K562 (cell line): ENCODE results near the gene ZMYND8. TPM values are rescaled to one million over a fixed set of nuclear protein-coding genes. Genes with fewer than 3 reads are reported as not detected.

Source experiments
- ATAC-seq: fragments of 200-7000 bp; cut with Tn5 transposase; 3 replicates; pipeline ENCODE4 v1.9.1; 2020; ENCODE audit warnings: moderate library complexity
- BruUV-seq: library from RNA; stranded (reverse); fragments of 400-500 nt; replicated peaks from 2 replicates; lab custom pipeline; 2021; lab: Mats Ljungman, UMichigan
- CTCF ChIA-PET: fragments of 300-600 bp; formaldehyde crosslinking; extraction: SDS; loops from one replicate; lab custom pipeline; 2021; ENCODE audit warnings: low intra/inter-chr PET ratio; lab: Yijun Ruan, JAX
- POLR2A ChIA-PET: fragments of 300-600, 350-650 bp; sonication (Branson Sonifier 250); formaldehyde crosslinking; extraction: SDS; loops from one replicate; lab custom pipeline; 2021; ENCODE audit warnings: antibody characterized with exemption, inconsistent platforms; lab: Yijun Ruan, JAX
- DNase-seq, 4 experiments: peaks; one replicate each; pipeline versions ENCODE4 v3.0.0 to v3.0.0-alpha.2; 2011 to 2018; ENCODE audit warnings: low spot score in 3 of 4, mixed read lengths in 3 of 4; ENCODE audit errors: extremely low read depth in 1 of 4
- FAIRE-seq: peaks from 2 replicates; lab custom pipeline; 2011; peaks lifted over from hg19 to GRCh38; lab: Jason Lieb, UNC
- H2AFZ ChIP-seq: 2 replicates; pipeline ENCODE4 v1.6.0; 2011; ENCODE audit warnings: low read depth, low read length, control low read depth, inconsistent platforms
- H3K27ac ChIP-seq: fragments of 200-600 bp; 3 replicates; pipeline ENCODE4 v1.8.0; 2011; ENCODE audit warnings: low read depth, mild to moderate bottlenecking, control low read depth, inconsistent platforms, low read length, moderate library complexity, mixed read lengths; ENCODE audit errors: extremely low read depth
- H3K27me3 ChIP-seq, 2 experiments: fragments of 300-600 bp in 1 of 2; 2 replicates in 1 of 2; 3 replicates in 1 of 2; pipeline versions ENCODE4 v1.6.0 to v1.8.0; 2011; ENCODE audit warnings: inconsistent platforms in 2 of 2, low read length in 2 of 2, mild to moderate bottlenecking in 1 of 2, mixed read lengths in 1 of 2, moderate library complexity in 1 of 2; ENCODE audit not compliant: control insufficient read depth in 2 of 2, insufficient read depth in 2 of 2
- H3K36me3 ChIP-seq: fragments of 300-600 bp; 3 replicates; pipeline ENCODE4 v1.8.0; 2011; ENCODE audit warnings: mild to moderate bottlenecking, low read length, inconsistent platforms; ENCODE audit not compliant: control insufficient read depth, insufficient read depth
- H3K4me1 ChIP-seq, 2 experiments: fragments of 200-600 bp in 1 of 2; replicated peaks in 1 of 2; 2 replicates in 1 of 2; 3 replicates in 1 of 2; pipeline versions ENCODE4 v1.5.1 to v1.8.0; 2011; ENCODE audit warnings: inconsistent platforms in 2 of 2, low read length in 2 of 2, mild to moderate bottlenecking in 1 of 2, mixed read lengths in 1 of 2, moderate library complexity in 1 of 2; ENCODE audit not compliant: control insufficient read depth in 2 of 2, insufficient read depth in 2 of 2
- H3K4me2 ChIP-seq: 2 replicates; pipeline ENCODE4 v1.6.1; 2011; ENCODE audit warnings: low read length, control low read depth, inconsistent platforms, mixed read lengths; ENCODE audit not compliant: insufficient read depth
- H3K4me3 ChIP-seq: fragments of 200-600 bp; sonication (generic), shearing (Covaris generic); 2 replicates; pipeline ENCODE4 v1.5.1; 2016; ENCODE audit warnings: control low read depth, inconsistent platforms
- H3K79me2 ChIP-seq: fragments of 200-600 bp; 3 replicates; pipeline ENCODE4 v1.8.0; 2011; ENCODE audit warnings: low read length, inconsistent platforms; ENCODE audit not compliant: control insufficient read depth, insufficient read depth
- H3K9ac ChIP-seq, 2 experiments: 2 replicates each; pipeline versions ENCODE4 v1.6.0 to v1.6.1; 2011; ENCODE audit warnings: low read depth in 2 of 2, low read length in 2 of 2, control low read depth in 1 of 2, inconsistent platforms in 1 of 2, mild to moderate bottlenecking in 1 of 2, mixed read lengths in 1 of 2; ENCODE audit not compliant: insufficient read depth in 1 of 2
- H3K9me1 ChIP-seq: one replicate; pipeline ENCODE4 v1.6.0; 2011; ENCODE audit warnings: inconsistent platforms, mild to moderate bottlenecking, low read length, moderate library complexity; ENCODE audit not compliant: control insufficient read depth, insufficient read depth
- H3K9me3 ChIP-seq: replicated peaks from 2 replicates; pipeline ENCODE4 v1.5.1; 2011; ENCODE audit warnings: low read depth, low read length, inconsistent platforms; ENCODE audit not compliant: control insufficient read depth, insufficient read depth
- H4K20me1 ChIP-seq: replicated peaks from 2 replicates; pipeline ENCODE4 v1.6.1; 2011; ENCODE audit warnings: low read length, inconsistent platforms, mixed read lengths; ENCODE audit not compliant: control insufficient read depth, insufficient read depth
- MYNN ChIP-seq, 2 experiments: sonication (generic); formaldehyde crosslinking in 1 of 2; IDR thresholded peaks; 2 replicates each; pipeline versions ENCODE4 v1.5.0 to v1.6.1; 2016 to 2020; ENCODE audit warnings: antibody characterized with exemption in 1 of 2, missing genetic modification reagents in 1 of 2
- ZBTB11 ChIP-seq, 3 experiments: fragments of 200-800 bp in 1 of 3; fragments of 250-450 bp in 1 of 3; fragments of 450-650 bp in 1 of 3; sonication (Bioruptor Pico) in 1 of 3; sonication (Bioruptor generic) in 1 of 3; formaldehyde crosslinking in 1 of 3; IDR thresholded peaks; 2 replicates each; pipeline versions ENCODE4 v1.6.1 to v1.8.0; 2016 to 2022; ENCODE audit warnings: mild to moderate bottlenecking in 2 of 3, missing genetic modification characterization in 2 of 3, missing compliant biosample characterization in 1 of 3, moderate library complexity in 1 of 3
- ZNF449 ChIP-seq: fragments of 250-450 bp; sonication (Bioruptor Pico); IDR thresholded peaks from 2 replicates; pipeline ENCODE4 v1.8.0; 2022; ENCODE audit warnings: moderate library complexity, mild to moderate bottlenecking, inconsistent platforms
- WGBS: fragments of 100-300 bp; shearing (Covaris generic); methylation state at CpG from one replicate; pipeline ENCODE4 v1.1.6; 2016; ENCODE audit warnings: low coverage, mixed read lengths; ENCODE audit not compliant: insufficient coverage; ENCODE audit errors: missing lambda C conversion rate; 5-methylcytosine and 5-hydroxymethylcytosine counted together
- in situ Hi-C: fragments of 300-500 bp; cut with MboI; formaldehyde crosslinking; loops from 4 replicates; pipeline ENCODE4 v1.15.0; 2018; ENCODE audit warnings: inconsistent platforms, mixed read lengths
- intact Hi-C: fragments of 100-400 bp; cut with micrococcal nuclease; formaldehyde crosslinking; loops from 2 replicates; pipeline ENCODE4 v1.14.2; 2022
- polyA plus RNA-seq, 8 experiments: library from polyadenylated mRNA; depleted of rRNA in 4 of 8; stranded (reverse) in 5 of 8; unstranded in 3 of 8; fragments of >200 nt; fragmentation: Nextera tagmentation in 2 of 8; fragmentation: Illumina TruSeq in 1 of 8; extraction: Ambion mirVana in 2 of 8; extraction: Trizol in 1 of 8; gene quantifications; 2 replicates each; pipeline versions ENCODE4 v1.2.1 to v1.2.3, GENCODE V29; 2011 to 2014; ENCODE audit warnings: inconsistent platforms in 1 of 8, missing spikeins in 1 of 8
- total RNA-seq, 7 experiments: library from RNA; depleted of rRNA in 6 of 7; stranded (reverse); fragments of >200 nt in 6 of 7; fragmentation: Illumina TruSeq in 2 of 7; extraction: Trizol in 2 of 7; gene quantifications; 2 replicates each; pipeline versions ENCODE4 v1.2.1 to v1.2.3, GENCODE V29; 2011 to 2021; ENCODE audit warnings: low replicate concordance in 1 of 7

Gene ZMYND8
- total and polyA plus RNA-seq, 9 of the 15 experiments (the other 6 are each of a cell fraction or from before 2014, with no cell fraction given), result 31.8 to 148 (median 71.9) TPM

- Histone ChIP-seq H2AFZ (no peak overlapping the region), H4K20me1 (peaks cover 9% of the 10 kb centered on the region), H3K4me1 (peaks cover 0 to 6% of the 10 kb centered on the region in 2 experiments; a peak in 2 of 5 replicates), H3K79me2 (peaks cover 98% of the 10 kb centered on the region), H3K27me3 (no peaks in the 10 kb centered on the region), H3K9me3 (no peaks in the 10 kb centered on the region), H3K36me3 (peaks cover 99% of the 10 kb centered on the region), H3K4me3 (no peak overlapping the region), H3K9me1 (peaks cover 3% of the 10 kb centered on the region), H3K9ac (no peak overlapping the region)
- intact Hi-C loops, result no loop called here
- WGBS, result 91% methylated on average over 4 of the region's 4 CpGs
- in situ Hi-C loops, result no loop called here
- ATAC-seq (no peak), DNase-seq (no peak)
- POLR2A ChIA-PET, result no interaction called here
- no TSS peak for BruUV-seq
- CTCF ChIA-PET, result no interaction called here
- no peak for TF ChIP-seq ZNF449 (CRISPR knock-in tag)
- TF ChIP-seq ZBTB11 (CRISPR knock-in tag; IDR thresholded peaks at IDR 0.05), result peak in 1 of 3 experiments; percentile 13; a peak in 1 of 6 replicates
- TF ChIP-seq MYNN (IDR thresholded peaks at IDR 0.05), result no peak
- TF ChIP-seq MYNN (CRISPR knock-in tag; IDR thresholded peaks at IDR 0.05), result no peak
- TF ChIP-seq, all 486 proteins: peak for 1
- Histone ChIP-seq H3K27ac (no peak overlapping the region), H3K4me2 (no peak overlapping the region)
- FAIRE-seq, result no peak
Measured at GRCh38 chr20:47300071-47300470, 56.4 kb downstream of the ZMYND8 start.
